BE2C (cell line): ENCODE data around the gene MPEG1.

Experiments
- DNase-seq: peaks from one replicate; pipeline ENCODE4 v3.0.0-alpha.2; 2020
- H3K27me3 ChIP-seq: fragments of 250-450 bp; sonication (Bioruptor Pico); 2 replicates; pipeline ENCODE4 v1.5.1; 2020; ENCODE audit warnings: mild to moderate bottlenecking
- H3K36me3 ChIP-seq: fragments of 250-450 bp; sonication (Bioruptor Pico); 2 replicates; pipeline ENCODE4 v1.5.1; 2020; ENCODE audit warnings: mild to moderate bottlenecking
- H3K4me1 ChIP-seq: fragments of 250-450 bp; sonication (Bioruptor Pico); 2 replicates; pipeline ENCODE4 v1.5.1; 2020
- H3K4me3 ChIP-seq: 2 replicates; pipeline ENCODE4 v1.5.1; 2011; ENCODE audit warnings: low read depth, low read length
- H3K9me3 ChIP-seq: fragments of 250-450 bp; sonication (Bioruptor Pico); 2 replicates; pipeline ENCODE4 v1.5.1; 2020
- TF ChIP-seq, protein P1 (sequence below): IDR thresholded peaks from 2 replicates; pipeline ENCODE4 v1.5.1; 2012; ENCODE audit warnings: mild to moderate bottlenecking, low read depth, low read length

MPEG1 gene

GRCh38 chr11:59222464-59223060 is 9.8 kb upstream of the MPEG1 start:
- Histone ChIP-seq H3K36me3 (no peaks in the 10 kb centered on the region), H3K9me3 (no peaks in the 10 kb centered on the region), H3K27me3 (no peaks in the 10 kb centered on the region), H3K4me1 (no peaks in the 10 kb centered on the region), H3K4me3 (no peak overlapping the region)
- TF ChIP-seq, protein P1, sequence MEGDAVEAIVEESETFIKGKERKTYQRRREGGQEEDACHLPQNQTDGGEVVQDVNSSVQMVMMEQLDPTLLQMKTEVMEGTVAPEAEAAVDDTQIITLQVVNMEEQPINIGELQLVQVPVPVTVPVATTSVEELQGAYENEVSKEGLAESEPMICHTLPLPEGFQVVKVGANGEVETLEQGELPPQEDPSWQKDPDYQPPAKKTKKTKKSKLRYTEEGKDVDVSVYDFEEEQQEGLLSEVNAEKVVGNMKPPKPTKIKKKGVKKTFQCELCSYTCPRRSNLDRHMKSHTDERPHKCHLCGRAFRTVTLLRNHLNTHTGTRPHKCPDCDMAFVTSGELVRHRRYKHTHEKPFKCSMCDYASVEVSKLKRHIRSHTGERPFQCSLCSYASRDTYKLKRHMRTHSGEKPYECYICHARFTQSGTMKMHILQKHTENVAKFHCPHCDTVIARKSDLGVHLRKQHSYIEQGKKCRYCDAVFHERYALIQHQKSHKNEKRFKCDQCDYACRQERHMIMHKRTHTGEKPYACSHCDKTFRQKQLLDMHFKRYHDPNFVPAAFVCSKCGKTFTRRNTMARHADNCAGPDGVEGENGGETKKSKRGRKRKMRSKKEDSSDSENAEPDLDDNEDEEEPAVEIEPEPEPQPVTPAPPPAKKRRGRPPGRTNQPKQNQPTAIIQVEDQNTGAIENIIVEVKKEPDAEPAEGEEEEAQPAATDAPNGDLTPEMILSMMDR = no peak
- no peak for DNase-seq

- H3K4me3 ChIP-seq = no peak overlapping the region
- no peaks in the 10 kb centered on the region for H3K9me3 ChIP-seq
- TF ChIP-seq, protein P1 = no peak
- no peaks in the 10 kb centered on the region for H3K27me3 ChIP-seq
- DNase-seq = no peak
- no peaks in the 10 kb centered on the region for H3K36me3 ChIP-seq
- no peaks in the 10 kb centered on the region for H3K4me1 ChIP-seq
Observed at GRCh38 chr11:59221441-59221840, 8.7 kb upstream of the MPEG1 start.

DNA sequence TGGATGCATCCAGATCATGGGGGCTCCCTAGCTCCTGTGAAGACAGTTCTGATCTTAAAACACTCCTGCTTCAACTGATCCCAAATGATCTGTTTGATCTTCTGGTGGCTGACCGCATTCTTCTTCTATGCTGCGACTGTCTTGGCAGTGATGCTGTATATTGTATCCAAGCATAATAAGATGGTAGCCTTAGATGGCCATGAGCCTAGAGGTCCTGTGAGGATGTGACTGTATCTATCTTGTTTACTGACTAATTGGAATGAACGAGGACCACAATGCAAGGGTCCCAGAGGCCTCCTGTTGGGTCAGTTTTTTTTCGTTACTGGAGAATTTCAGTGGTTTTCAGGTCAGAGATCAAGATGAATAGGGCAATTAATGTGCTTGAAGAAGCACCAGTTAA is 7.1 kb upstream of the MPEG1 start:
- no peaks in the 10 kb centered on the region for H3K36me3 ChIP-seq
- TF ChIP-seq, protein P1 = no peak
- no peak for DNase-seq
- no peak overlapping the region for H3K4me3 ChIP-seq
- H3K9me3 ChIP-seq = no peaks in the 10 kb centered on the region
- no peaks in the 10 kb centered on the region for H3K4me1 ChIP-seq
- no peaks in the 10 kb centered on the region for H3K27me3 ChIP-seq

DNA sequence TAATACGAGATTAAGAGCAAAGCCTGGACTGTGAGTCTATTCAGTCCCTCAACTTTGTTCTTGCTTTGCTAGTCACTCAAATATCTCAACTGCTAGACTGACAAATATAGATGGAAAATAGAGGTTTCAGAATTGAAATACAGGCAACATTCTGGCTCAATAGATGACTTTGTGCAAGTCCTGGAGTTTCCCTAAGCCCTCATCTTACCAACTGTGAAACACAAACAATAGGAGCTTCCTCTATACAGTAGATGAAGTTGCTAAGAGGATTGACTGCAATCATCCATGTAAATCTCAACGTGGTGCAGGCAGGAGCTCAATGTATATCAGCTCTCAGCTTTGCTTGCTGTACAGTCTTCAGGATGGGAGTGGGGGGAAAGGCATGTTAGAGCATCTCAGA is 6.2 kb upstream of the MPEG1 start:
- no peaks in the 10 kb centered on the region for H3K36me3 ChIP-seq
- no peaks in the 10 kb centered on the region for H3K27me3 ChIP-seq
- DNase-seq = no peak
- no peaks in the 10 kb centered on the region for H3K9me3 ChIP-seq
- H3K4me3 ChIP-seq = no peak overlapping the region
- TF ChIP-seq, protein P1 = no peak
- no peaks in the 10 kb centered on the region for H3K4me1 ChIP-seq

DNA sequence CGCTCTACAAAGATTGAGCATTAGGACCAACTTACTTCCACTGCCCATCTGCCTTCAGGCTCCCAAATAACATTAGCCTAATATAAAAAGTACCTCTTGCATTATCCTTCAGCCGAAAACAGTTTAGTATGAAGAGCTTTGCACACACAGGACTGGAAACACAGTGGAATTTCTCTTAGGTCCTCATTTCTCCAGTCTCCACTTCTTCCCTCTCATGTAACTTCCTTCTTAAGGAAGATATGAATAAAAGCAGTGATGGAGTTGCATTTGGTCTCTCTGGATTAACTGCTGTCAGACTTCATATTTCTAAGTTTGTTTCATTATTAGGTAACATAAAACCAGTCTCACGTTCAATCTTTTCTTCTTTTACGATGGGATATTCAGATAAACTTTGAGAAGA is 5.6 kb upstream of the MPEG1 start:
- Histone ChIP-seq H3K36me3 (no peaks in the 10 kb centered on the region), H3K9me3 (no peaks in the 10 kb centered on the region), H3K4me1 (no peaks in the 10 kb centered on the region), H3K4me3 (no peak overlapping the region), H3K27me3 (no peaks in the 10 kb centered on the region)
- TF ChIP-seq, protein P1 = no peak
- no peak for DNase-seq

DNA sequence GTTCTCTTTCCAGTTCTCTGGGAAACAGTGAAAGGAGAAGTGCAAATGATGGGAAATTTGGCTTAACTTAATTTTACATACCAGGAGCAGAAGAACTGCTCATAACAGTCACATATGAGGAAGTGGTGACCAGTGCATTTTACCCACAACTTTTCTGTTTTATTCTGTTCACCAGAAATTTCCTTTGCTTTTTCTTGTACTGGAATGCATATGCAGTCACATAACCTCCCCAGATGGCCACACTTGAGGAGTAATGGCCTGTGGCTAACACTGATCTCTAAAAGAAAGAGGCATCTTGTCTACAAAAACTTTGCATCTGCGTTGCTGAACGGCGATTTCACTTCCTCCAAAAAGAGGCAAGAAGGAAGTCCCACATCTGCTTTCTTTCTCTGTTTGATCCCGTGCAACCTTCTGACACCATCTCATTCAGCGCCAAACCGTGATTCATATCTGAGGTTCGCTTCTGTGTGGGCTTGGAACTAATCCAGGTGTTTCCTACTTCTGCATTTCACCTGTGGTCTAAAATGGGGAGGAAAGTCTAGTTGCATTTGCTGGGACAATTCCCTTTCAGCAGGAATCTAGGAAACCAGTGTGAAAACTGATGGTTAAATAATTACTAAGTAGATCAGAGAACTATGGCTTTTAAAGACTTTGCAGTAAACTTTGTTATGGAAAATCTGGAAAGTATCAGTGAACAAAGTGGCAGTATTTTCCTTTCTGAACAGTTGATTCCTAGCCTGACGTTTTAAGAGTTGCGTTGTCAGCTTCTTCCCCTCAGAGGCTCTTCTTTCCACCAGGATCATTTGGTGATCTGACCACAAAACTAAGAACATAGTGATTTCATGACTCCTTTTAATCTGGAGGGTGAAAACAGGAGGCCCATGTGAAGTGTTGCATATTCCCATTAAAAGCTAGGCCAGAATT is 4.2 kb upstream of the MPEG1 start:
- no peaks in the 10 kb centered on the region for H3K4me1 ChIP-seq
- TF ChIP-seq, protein P1 = no peak
- H3K4me3 ChIP-seq = no peak overlapping the region
- no peaks in the 10 kb centered on the region for H3K36me3 ChIP-seq
- no peaks in the 10 kb centered on the region for H3K9me3 ChIP-seq
- DNase-seq = no peak
- no peaks in the 10 kb centered on the region for H3K27me3 ChIP-seq
